Measurements from ENCODE around the gene HCRTR1.

DNA sequence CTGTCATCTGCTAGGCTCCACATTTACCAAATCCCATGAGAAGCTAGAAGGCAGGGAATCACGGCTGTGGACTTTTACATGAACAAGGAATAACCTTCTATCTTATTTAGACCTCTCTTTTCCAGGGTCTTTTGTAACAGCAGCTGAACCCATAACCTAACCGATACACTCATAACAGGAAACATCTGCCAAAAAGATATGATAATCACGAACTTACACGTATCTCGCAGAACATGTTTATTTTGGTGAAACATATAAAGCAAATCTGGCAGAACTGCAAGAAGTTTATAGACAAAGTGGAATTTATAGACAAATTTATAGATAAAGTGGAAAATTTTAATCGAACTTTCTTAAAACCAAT, 20.8 kb upstream of the HCRTR1 start:
- TF ChIP-seq, protein P1, sequence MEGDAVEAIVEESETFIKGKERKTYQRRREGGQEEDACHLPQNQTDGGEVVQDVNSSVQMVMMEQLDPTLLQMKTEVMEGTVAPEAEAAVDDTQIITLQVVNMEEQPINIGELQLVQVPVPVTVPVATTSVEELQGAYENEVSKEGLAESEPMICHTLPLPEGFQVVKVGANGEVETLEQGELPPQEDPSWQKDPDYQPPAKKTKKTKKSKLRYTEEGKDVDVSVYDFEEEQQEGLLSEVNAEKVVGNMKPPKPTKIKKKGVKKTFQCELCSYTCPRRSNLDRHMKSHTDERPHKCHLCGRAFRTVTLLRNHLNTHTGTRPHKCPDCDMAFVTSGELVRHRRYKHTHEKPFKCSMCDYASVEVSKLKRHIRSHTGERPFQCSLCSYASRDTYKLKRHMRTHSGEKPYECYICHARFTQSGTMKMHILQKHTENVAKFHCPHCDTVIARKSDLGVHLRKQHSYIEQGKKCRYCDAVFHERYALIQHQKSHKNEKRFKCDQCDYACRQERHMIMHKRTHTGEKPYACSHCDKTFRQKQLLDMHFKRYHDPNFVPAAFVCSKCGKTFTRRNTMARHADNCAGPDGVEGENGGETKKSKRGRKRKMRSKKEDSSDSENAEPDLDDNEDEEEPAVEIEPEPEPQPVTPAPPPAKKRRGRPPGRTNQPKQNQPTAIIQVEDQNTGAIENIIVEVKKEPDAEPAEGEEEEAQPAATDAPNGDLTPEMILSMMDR (IDR thresholded peaks at IDR 0.05; ENCODE audit: poor library complexity, severe bottlenecking), result no peak
- TF ChIP-seq SMC3 (conservative IDR thresholded peaks at IDR 0.05; ENCODE audit: poor library complexity), result no peak
- no peak for TF ChIP-seq EZH2 (IDR thresholded peaks at IDR 0.05; ENCODE audit: borderline replicate concordance, insufficient read depth, low read length, poor library complexity, severe bottlenecking)
- TF ChIP-seq, protein P2, sequence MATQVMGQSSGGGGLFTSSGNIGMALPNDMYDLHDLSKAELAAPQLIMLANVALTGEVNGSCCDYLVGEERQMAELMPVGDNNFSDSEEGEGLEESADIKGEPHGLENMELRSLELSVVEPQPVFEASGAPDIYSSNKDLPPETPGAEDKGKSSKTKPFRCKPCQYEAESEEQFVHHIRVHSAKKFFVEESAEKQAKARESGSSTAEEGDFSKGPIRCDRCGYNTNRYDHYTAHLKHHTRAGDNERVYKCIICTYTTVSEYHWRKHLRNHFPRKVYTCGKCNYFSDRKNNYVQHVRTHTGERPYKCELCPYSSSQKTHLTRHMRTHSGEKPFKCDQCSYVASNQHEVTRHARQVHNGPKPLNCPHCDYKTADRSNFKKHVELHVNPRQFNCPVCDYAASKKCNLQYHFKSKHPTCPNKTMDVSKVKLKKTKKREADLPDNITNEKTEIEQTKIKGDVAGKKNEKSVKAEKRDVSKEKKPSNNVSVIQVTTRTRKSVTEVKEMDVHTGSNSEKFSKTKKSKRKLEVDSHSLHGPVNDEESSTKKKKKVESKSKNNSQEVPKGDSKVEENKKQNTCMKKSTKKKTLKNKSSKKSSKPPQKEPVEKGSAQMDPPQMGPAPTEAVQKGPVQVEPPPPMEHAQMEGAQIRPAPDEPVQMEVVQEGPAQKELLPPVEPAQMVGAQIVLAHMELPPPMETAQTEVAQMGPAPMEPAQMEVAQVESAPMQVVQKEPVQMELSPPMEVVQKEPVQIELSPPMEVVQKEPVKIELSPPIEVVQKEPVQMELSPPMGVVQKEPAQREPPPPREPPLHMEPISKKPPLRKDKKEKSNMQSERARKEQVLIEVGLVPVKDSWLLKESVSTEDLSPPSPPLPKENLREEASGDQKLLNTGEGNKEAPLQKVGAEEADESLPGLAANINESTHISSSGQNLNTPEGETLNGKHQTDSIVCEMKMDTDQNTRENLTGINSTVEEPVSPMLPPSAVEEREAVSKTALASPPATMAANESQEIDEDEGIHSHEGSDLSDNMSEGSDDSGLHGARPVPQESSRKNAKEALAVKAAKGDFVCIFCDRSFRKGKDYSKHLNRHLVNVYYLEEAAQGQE (IDR thresholded peaks at IDR 0.05; ENCODE audit: borderline replicate concordance), result no peak
- no peak for TF ChIP-seq TAF1 (IDR thresholded peaks at IDR 0.05; ENCODE audit: low read depth)
- no peak for TF ChIP-seq EP300 (conservative IDR thresholded peaks at IDR 0.05; ENCODE audit: poor library complexity, severe bottlenecking)
- TF ChIP-seq POLR2AphosphoS5 (IDR thresholded peaks at IDR 0.05), result no peak
